Measurements from ENCODE around the gene ATXN1L.

Gene ATXN1L

GRCh38 chr16:71882505-71883167 is 36.9 kb downstream of the ATXN1L start:
- Histone ChIP-seq H3K4me3 (ENCODE audit: low read length) (peak overlapping the region; percentile 79), H3K9me2 (replicated peaks; ENCODE audit: control insufficient read depth, low read length) (no peaks in the 10 kb centered on the region), H3K27me3 (ENCODE audit: control insufficient read depth, low read length) (no peaks in the 10 kb centered on the region), H3K36me3 (ENCODE audit: control insufficient read depth, low read length) (peaks cover 5% of the 10 kb centered on the region; the same call in 1 of the 2 replicates), H3K27ac (ENCODE audit: low read depth, low read length) (peak overlapping the region; percentile 7), H4K20me1 (ENCODE audit: control insufficient read depth, insufficient read depth, low read depth, low read length) (no peaks in the 10 kb centered on the region), H3K9me3 (ENCODE audit: control insufficient read depth, insufficient read depth, low read length) (no peaks in the 10 kb centered on the region), H3K4me2 (ENCODE audit: low read length) (peak overlapping the region; percentile 81), H3F3A (ENCODE audit: control insufficient read depth, insufficient read depth) (peaks cover 24% of the 10 kb centered on the region), H3K79me2 (ENCODE audit: control insufficient read depth, low read length) (no peaks in the 10 kb centered on the region), H3K4me1 (ENCODE audit: control insufficient read depth, low read length) (peaks cover 43% of the 10 kb centered on the region)
- TF ChIP-seq, protein P1, sequence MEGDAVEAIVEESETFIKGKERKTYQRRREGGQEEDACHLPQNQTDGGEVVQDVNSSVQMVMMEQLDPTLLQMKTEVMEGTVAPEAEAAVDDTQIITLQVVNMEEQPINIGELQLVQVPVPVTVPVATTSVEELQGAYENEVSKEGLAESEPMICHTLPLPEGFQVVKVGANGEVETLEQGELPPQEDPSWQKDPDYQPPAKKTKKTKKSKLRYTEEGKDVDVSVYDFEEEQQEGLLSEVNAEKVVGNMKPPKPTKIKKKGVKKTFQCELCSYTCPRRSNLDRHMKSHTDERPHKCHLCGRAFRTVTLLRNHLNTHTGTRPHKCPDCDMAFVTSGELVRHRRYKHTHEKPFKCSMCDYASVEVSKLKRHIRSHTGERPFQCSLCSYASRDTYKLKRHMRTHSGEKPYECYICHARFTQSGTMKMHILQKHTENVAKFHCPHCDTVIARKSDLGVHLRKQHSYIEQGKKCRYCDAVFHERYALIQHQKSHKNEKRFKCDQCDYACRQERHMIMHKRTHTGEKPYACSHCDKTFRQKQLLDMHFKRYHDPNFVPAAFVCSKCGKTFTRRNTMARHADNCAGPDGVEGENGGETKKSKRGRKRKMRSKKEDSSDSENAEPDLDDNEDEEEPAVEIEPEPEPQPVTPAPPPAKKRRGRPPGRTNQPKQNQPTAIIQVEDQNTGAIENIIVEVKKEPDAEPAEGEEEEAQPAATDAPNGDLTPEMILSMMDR (IDR thresholded peaks at IDR 0.05; ENCODE audit: low read depth, low read length, poor library complexity, severe bottlenecking), result peak; percentile 81
- TF ChIP-seq EZH2phosphoT487 (IDR thresholded peaks at IDR 0.05; ENCODE audit: borderline replicate concordance, low read length), result no peak

DNA sequence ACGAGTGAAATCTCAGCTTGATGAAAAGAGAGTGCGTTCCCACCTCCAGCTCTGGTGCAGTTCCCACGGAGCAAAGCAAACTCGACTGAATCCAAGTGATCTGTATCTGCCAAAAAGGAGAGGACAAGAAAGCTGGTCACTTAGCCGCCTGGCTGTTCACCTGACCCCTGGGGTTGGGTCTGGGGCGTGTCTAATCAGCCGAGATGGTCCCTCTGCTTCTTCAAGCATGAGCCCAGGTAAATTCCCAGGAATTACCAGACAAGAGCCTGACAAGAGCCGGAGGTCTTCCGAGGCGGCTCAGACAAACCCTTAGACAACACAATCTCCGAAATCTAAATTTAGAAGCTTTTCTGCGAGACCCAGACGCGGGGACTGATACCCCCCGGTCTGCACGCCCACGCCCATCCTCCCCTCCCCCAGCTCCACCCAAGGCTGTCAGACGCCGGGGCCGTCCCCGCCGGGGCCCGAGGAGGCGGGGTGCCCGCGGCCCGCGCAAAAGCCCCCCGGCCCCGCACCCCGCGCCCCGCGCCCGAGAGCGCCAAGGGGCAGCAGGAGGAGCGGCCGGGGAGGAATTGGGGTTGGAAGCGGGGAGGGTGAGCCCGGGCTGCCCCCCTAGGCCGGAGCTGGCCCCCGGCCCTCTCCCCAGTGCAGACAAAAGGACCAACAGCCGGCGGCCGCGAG is 37.5 kb downstream of the ATXN1L start:
- H4K20me1 ChIP-seq (ENCODE audit: control insufficient read depth, insufficient read depth, low read depth, low read length), result no peaks in the 10 kb centered on the region
- H3K4me3 ChIP-seq (ENCODE audit: low read length), result peak overlapping the region; percentile 79
- H3K9me3 ChIP-seq (ENCODE audit: control insufficient read depth, insufficient read depth, low read length), result no peaks in the 10 kb centered on the region
- no peaks in the 10 kb centered on the region for H3K9me2 ChIP-seq (replicated peaks; ENCODE audit: control insufficient read depth, low read length)
- peak overlapping the region; percentile 81 for H3K4me2 ChIP-seq (ENCODE audit: low read length)
- H3K36me3 ChIP-seq (ENCODE audit: control insufficient read depth, low read length), result peaks cover 5% of the 10 kb centered on the region; the same call in 1 of the 2 replicates
- H3K27me3 ChIP-seq (ENCODE audit: control insufficient read depth, low read length), result no peaks in the 10 kb centered on the region
- peaks cover 43% of the 10 kb centered on the region for H3K4me1 ChIP-seq (ENCODE audit: control insufficient read depth, low read length)
- H3F3A ChIP-seq (ENCODE audit: control insufficient read depth, insufficient read depth), result peaks cover 24% of the 10 kb centered on the region
- no peak for TF ChIP-seq EZH2phosphoT487 (IDR thresholded peaks at IDR 0.05; ENCODE audit: borderline replicate concordance, low read length)
- TF ChIP-seq, protein P1 (IDR thresholded peaks at IDR 0.05; ENCODE audit: low read depth, low read length, poor library complexity, severe bottlenecking), result no peak
- no peaks in the 10 kb centered on the region for H3K79me2 ChIP-seq (ENCODE audit: control insufficient read depth, low read length)
- peak overlapping the region; percentile 45 for H3K27ac ChIP-seq (ENCODE audit: low read depth, low read length)

- no peaks in the 10 kb centered on the region for H3K9me3 ChIP-seq (ENCODE audit: control insufficient read depth, insufficient read depth, low read length)
- no peaks in the 10 kb centered on the region for H3K9me2 ChIP-seq (replicated peaks; ENCODE audit: control insufficient read depth, low read length)
- H3K36me3 ChIP-seq (ENCODE audit: control insufficient read depth, low read length), result peaks cover 3% of the 10 kb centered on the region; the same call in 1 of the 2 replicates
- H3K4me1 ChIP-seq (ENCODE audit: control insufficient read depth, low read length), result peaks cover 43% of the 10 kb centered on the region
- no peaks in the 10 kb centered on the region for H4K20me1 ChIP-seq (ENCODE audit: control insufficient read depth, insufficient read depth, low read depth, low read length)
- peaks cover 24% of the 10 kb centered on the region for H3F3A ChIP-seq (ENCODE audit: control insufficient read depth, insufficient read depth)
- peak within 1 kb of the TSS; percentile 79 for H3K4me3 ChIP-seq (ENCODE audit: low read length)
- no peak for TF ChIP-seq EZH2phosphoT487 (IDR thresholded peaks at IDR 0.05; ENCODE audit: borderline replicate concordance, low read length)
- TF ChIP-seq, protein P1 (IDR thresholded peaks at IDR 0.05; ENCODE audit: low read depth, low read length, poor library complexity, severe bottlenecking), result peak; percentile 72
- no peaks in the 10 kb centered on the region for H3K27me3 ChIP-seq (ENCODE audit: control insufficient read depth, low read length)
- H3K79me2 ChIP-seq (ENCODE audit: control insufficient read depth, low read length), result no peaks in the 10 kb centered on the region
- peak within 1 kb of the TSS; percentile 81 for H3K4me2 ChIP-seq (ENCODE audit: low read length)
- peak within 1 kb of the TSS; percentile 45 for H3K27ac ChIP-seq (ENCODE audit: low read depth, low read length)
Measured at GRCh38 chr16:71883849-71884638, 38.3 kb downstream of the ATXN1L start, which contains the start of gene ZNF821. Gene ZNF821, minus strand, starts transcription at chr16:71884182. Its CDS starts 4,236 bp downstream, at chr16:71879946.
